HEK293T (cell line): Measurements from ENCODE around the gene ARHGEF39.

Source experiments
- BHLHE40 ChIP-seq: fragments of 450-650 bp; IDR thresholded peaks from 2 replicates; pipeline ENCODE4 v1.6.1; 2016; ENCODE audit warnings: mild to moderate bottlenecking, moderate library complexity, borderline replicate concordance
- CTBP1 ChIP-seq: fragments of 450-650 bp; IDR thresholded peaks from 2 replicates; pipeline ENCODE4 v1.6.1; 2016; ENCODE audit warnings: borderline replicate concordance
- TARDBP ChIP-seq: fragments of 450-650 bp; IDR thresholded peaks from 2 replicates; pipeline ENCODE4 v1.6.1; 2016
- TF ChIP-seq, protein P1 (sequence below): fragments of 450-650 bp; IDR thresholded peaks from 2 replicates; pipeline ENCODE4 v1.6.1; 2016

DNA sequence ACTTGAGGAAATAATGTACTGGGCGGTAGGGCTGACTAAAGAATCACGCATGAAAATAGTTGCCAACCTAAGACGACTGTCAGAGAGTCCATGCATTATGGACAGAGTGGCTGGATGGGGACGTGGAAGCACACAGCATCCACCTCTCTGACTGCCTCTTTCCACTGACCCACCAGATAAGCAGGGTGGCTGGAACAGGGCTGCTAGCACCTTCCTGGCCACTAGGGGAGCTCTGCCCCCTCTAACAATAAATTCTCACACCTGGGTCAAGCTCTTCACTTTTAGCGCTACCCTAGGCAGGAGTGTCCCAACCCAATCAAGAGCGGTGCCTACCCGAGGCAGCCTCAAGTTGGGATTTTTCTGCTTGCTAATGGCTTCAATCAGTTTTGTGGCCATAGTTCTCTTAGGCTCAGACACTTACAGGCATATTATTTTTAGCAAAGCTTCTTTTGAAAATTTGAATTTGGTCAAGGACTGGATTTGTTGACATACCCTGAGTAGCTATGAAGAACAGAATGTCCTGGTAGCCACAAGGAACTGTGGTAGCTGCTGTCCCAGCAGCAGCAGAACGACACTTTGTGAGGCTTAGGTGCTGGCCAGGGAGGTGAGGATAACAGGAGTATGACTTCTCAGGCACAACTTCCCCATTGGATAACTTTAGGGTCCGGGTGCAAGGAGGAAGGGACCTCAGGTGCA is 31.7 kb upstream of the ARHGEF39 start:
- TF ChIP-seq, protein P1, sequence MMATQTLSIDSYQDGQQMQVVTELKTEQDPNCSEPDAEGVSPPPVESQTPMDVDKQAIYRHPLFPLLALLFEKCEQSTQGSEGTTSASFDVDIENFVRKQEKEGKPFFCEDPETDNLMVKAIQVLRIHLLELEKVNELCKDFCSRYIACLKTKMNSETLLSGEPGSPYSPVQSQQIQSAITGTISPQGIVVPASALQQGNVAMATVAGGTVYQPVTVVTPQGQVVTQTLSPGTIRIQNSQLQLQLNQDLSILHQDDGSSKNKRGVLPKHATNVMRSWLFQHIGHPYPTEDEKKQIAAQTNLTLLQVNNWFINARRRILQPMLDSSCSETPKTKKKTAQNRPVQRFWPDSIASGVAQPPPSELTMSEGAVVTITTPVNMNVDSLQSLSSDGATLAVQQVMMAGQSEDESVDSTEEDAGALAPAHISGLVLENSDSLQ: no peak
- TF ChIP-seq CTBP1 (no peak), TARDBP (no peak), BHLHE40 (no peak)
